HUES64 (cell line): ENCODE results near the gene ACAP3.

ENCODE experiments used
- H3K27ac ChIP-seq: 2 replicates; pipeline ENCODE4 v1.7.0; 2013; ENCODE audit warnings: low read depth, low read length, inconsistent platforms
- H3K27me3 ChIP-seq: 2 replicates; pipeline ENCODE4 v1.6.1; 2013; ENCODE audit warnings: mild to moderate bottlenecking, low read length; ENCODE audit not compliant: insufficient read depth
- H3K36me3 ChIP-seq: 2 replicates; pipeline ENCODE4 v1.6.1; 2013; ENCODE audit warnings: mild to moderate bottlenecking, low read length; ENCODE audit not compliant: insufficient read depth
- H3K4me1 ChIP-seq: 2 replicates; pipeline ENCODE4 v1.6.1; 2013; ENCODE audit warnings: mild to moderate bottlenecking, low read length, moderate library complexity; ENCODE audit not compliant: insufficient read depth
- H3K4me3 ChIP-seq: 2 replicates; pipeline ENCODE4 v1.5.1; 2013; ENCODE audit warnings: mild to moderate bottlenecking, low read length, moderate library complexity
- H3K9ac ChIP-seq: 2 replicates; pipeline ENCODE4 v1.6.1; 2013; ENCODE audit warnings: mild to moderate bottlenecking, low read depth, low read length
- H3K9me3 ChIP-seq: 2 replicates; pipeline ENCODE4 v1.6.1; 2013; ENCODE audit warnings: low read depth, low read length; ENCODE audit not compliant: insufficient read depth
- WGBS: fragments of 150-250, 120-280 bp; methylation state at CpG from one replicate; pipeline ENCODE4 v1.1.7; 2013; ENCODE audit warnings: missing lambda C conversion rate; 5-methylcytosine and 5-hydroxymethylcytosine counted together

ACAP3 gene

GRCh38 chr1:1262071-1262470 is 45.7 kb downstream of the ACAP3 start:
- H3K9me3 ChIP-seq = no peaks in the 10 kb centered on the region
- H3K9ac ChIP-seq = no peak overlapping the region
- no peak overlapping the region for H3K27ac ChIP-seq
- 96% methylated on average over 17 of the region's 17 CpGs for WGBS
- H3K27me3 ChIP-seq = no peaks in the 10 kb centered on the region
- H3K36me3 ChIP-seq = peaks cover 67% of the 10 kb centered on the region
- no peak overlapping the region for H3K4me3 ChIP-seq
- 0 out of 2 replicates have a peak, but pooled peaks cover 3% of the 10 kb centered on the region for H3K4me1 ChIP-seq

- H3K9ac ChIP-seq = no peak overlapping the region
- H3K36me3 ChIP-seq = peaks cover 72% of the 10 kb centered on the region
- no peaks in the 10 kb centered on the region for H3K27me3 ChIP-seq
- no peaks in the 10 kb centered on the region for H3K9me3 ChIP-seq
- H3K4me3 ChIP-seq = no peak overlapping the region
- no peak overlapping the region for H3K27ac ChIP-seq
- peaks cover 6% of the 10 kb centered on the region; the same call in 1 of the 2 replicates for H3K4me1 ChIP-seq
- 88% methylated on average over 16 of the region's 16 CpGs for WGBS
Observed at GRCh38 chr1:1260843-1261560, 46.7 kb downstream of the ACAP3 start.

- Histone ChIP-seq H3K36me3 (peaks cover 72% of the 10 kb centered on the region), H3K27ac (no peak overlapping the region)
- WGBS = 94% methylated on average over 26 of the region's 26 CpGs
Observed at GRCh38 chr1:1259951-1260600, 47.7 kb downstream of the ACAP3 start.

GRCh38 chr1:1259540-1259939 is 48.2 kb downstream of the ACAP3 start:
- Histone ChIP-seq H3K9ac (no peak overlapping the region), H3K36me3 (peaks cover 73% of the 10 kb centered on the region), H3K27me3 (no peaks in the 10 kb centered on the region), H3K4me3 (no peak overlapping the region), H3K9me3 (no peaks in the 10 kb centered on the region), H3K4me1 (peaks cover 6% of the 10 kb centered on the region; the same call in 1 of the 2 replicates), H3K27ac (no peak overlapping the region)
- WGBS = 96% methylated on average over 18 of the region's 18 CpGs

More at GRCh38 chr1:1259951-1260600, 47.7 kb downstream of the ACAP3 start:
- Histone ChIP-seq H3K9me3 (no peaks in the 10 kb centered on the region), H3K27me3 (no peaks in the 10 kb centered on the region), H3K4me1 (peaks cover 6% of the 10 kb centered on the region; the same call in 1 of the 2 replicates), H3K9ac (no peak overlapping the region), H3K4me3 (no peak overlapping the region)

- Histone ChIP-seq H3K4me1 (peaks cover 6% of the 10 kb centered on the region; the same call in 1 of the 2 replicates), H3K27ac (no peak overlapping the region), H3K4me3 (no peak overlapping the region), H3K36me3 (peaks cover 73% of the 10 kb centered on the region), H3K9me3 (no peaks in the 10 kb centered on the region), H3K9ac (no peak overlapping the region), H3K27me3 (no peaks in the 10 kb centered on the region)
- WGBS = 96% methylated on average over 22 of the region's 22 CpGs
Observed at GRCh38 chr1:1259119-1259488, 48.6 kb downstream of the ACAP3 start.

GRCh38 chr1:1256956-1257871 is 50.5 kb downstream of the ACAP3 start:
- H3K4me1 ChIP-seq = peaks cover 6% of the 10 kb centered on the region; the same call in 1 of the 2 replicates
- no peak overlapping the region for H3K4me3 ChIP-seq
- H3K36me3 ChIP-seq = peaks cover 71% of the 10 kb centered on the region
- WGBS = 83% methylated on average over 27 of the region's 31 CpGs
- H3K9ac ChIP-seq = 0 out of 2 replicates have a peak overlapping the region, but pooled peaks have one; percentile 31
- no peaks in the 10 kb centered on the region for H3K9me3 ChIP-seq
- peak overlapping the region; percentile 60; the same call in 1 of the 2 replicates for H3K27ac ChIP-seq
- H3K27me3 ChIP-seq = no peaks in the 10 kb centered on the region

- Histone ChIP-seq H3K27ac (no peak overlapping the region), H3K36me3 (peaks cover 60% of the 10 kb centered on the region), H3K9ac (no peak overlapping the region), H3K4me1 (peaks cover 6% of the 10 kb centered on the region; the same call in 1 of the 2 replicates), H3K9me3 (no peaks in the 10 kb centered on the region), H3K4me3 (no peak overlapping the region), H3K27me3 (no peaks in the 10 kb centered on the region)
- 90% methylated on average over 10 of the region's 10 CpGs for WGBS
Observed at GRCh38 chr1:1255611-1256010, 52.1 kb downstream of the ACAP3 start.

- H3K4me3 ChIP-seq = no peak overlapping the region
- no peaks in the 10 kb centered on the region for H3K9me3 ChIP-seq
- peaks cover 55% of the 10 kb centered on the region for H3K36me3 ChIP-seq
- 97% methylated on average over 26 of the region's 26 CpGs for WGBS
- no peak overlapping the region for H3K9ac ChIP-seq
- H3K27ac ChIP-seq = no peak overlapping the region
- H3K27me3 ChIP-seq = no peaks in the 10 kb centered on the region
- H3K4me1 ChIP-seq = peaks cover 6% of the 10 kb centered on the region; the same call in 1 of the 2 replicates
Observed at GRCh38 chr1:1255078-1255477, 52.7 kb downstream of the ACAP3 start.

GRCh38 chr1:1254667-1254998 is 53.1 kb downstream of the ACAP3 start:
- H3K4me3 ChIP-seq = no peak overlapping the region
- H3K9me3 ChIP-seq = no peaks in the 10 kb centered on the region
- no peaks in the 10 kb centered on the region for H3K27me3 ChIP-seq
- peaks cover 51% of the 10 kb centered on the region for H3K36me3 ChIP-seq
- WGBS = 94% methylated on average over 21 of the region's 21 CpGs
- H3K9ac ChIP-seq = no peak overlapping the region
- peaks cover 6% of the 10 kb centered on the region; the same call in 1 of the 2 replicates for H3K4me1 ChIP-seq
- no peak overlapping the region for H3K27ac ChIP-seq

- Histone ChIP-seq H3K9ac (no peak overlapping the region), H3K4me1 (peaks cover 6% of the 10 kb centered on the region; the same call in 1 of the 2 replicates), H3K9me3 (no peaks in the 10 kb centered on the region), H3K4me3 (no peak overlapping the region), H3K27ac (no peak overlapping the region), H3K36me3 (peaks cover 48% of the 10 kb centered on the region), H3K27me3 (no peaks in the 10 kb centered on the region)
- WGBS = 97% methylated on average over 50 of the region's 50 CpGs
Observed at GRCh38 chr1:1253972-1254666, 53.6 kb downstream of the ACAP3 start.
